LNCaP clone FGC (cell line): ENCODE data around the gene FAM72A.

Source experiments
- DNase-seq: peaks from one replicate; pipeline ENCODE4 v3.0.0-alpha.2; 2011; ENCODE audit warnings: low read depth
- H3K4me3 ChIP-seq: 2 replicates; pipeline ENCODE4 v1.5.1; 2011; ENCODE audit warnings: mild to moderate bottlenecking, low read depth, low read length, control low read depth
- CTCF ChIP-seq: IDR thresholded peaks from 2 replicates; pipeline ENCODE4 v1.5.1; 2012; ENCODE audit warnings: mild to moderate bottlenecking; ENCODE audit not compliant: control insufficient read depth, insufficient read depth; ENCODE audit errors: extremely low read depth

FAM72A gene

GRCh38 chr1:206143537-206144172 lies 59.0 kb downstream of the FAM72A start:
- no peak for DNase-seq
- no peak for TF ChIP-seq CTCF
- H3K4me3 ChIP-seq: no peak overlapping the region

- no peak for DNase-seq
- H3K4me3 ChIP-seq: no peak overlapping the region
- no peak for TF ChIP-seq CTCF
These were observed 59.9 kb downstream of the FAM72A start for GRCh38 chr1:206142770-206143169.

- no peak for DNase-seq
- no peak overlapping the region for H3K4me3 ChIP-seq
- TF ChIP-seq CTCF: no peak
These were observed 60.6 kb downstream of the FAM72A start for GRCh38 chr1:206142011-206142410.

GRCh38 chr1:206136241-206136640 lies 66.4 kb downstream of the FAM72A start:
- TF ChIP-seq CTCF: no peak
- no peak overlapping the region for H3K4me3 ChIP-seq
- DNase-seq: no peak
